ENCODE data around the gene KCNJ6. TPM values are rescaled to one million over a fixed set of nuclear protein-coding genes. Genes with fewer than 3 reads are reported as not detected.
A peak's percentile ranks its signal among the peaks of the same experiment; 100 is the strongest.

KCNJ6 gene
- total and polyA plus RNA-seq, 7 donors, result under 0.01 to 0.01 TPM; not detected in 5

DNA sequence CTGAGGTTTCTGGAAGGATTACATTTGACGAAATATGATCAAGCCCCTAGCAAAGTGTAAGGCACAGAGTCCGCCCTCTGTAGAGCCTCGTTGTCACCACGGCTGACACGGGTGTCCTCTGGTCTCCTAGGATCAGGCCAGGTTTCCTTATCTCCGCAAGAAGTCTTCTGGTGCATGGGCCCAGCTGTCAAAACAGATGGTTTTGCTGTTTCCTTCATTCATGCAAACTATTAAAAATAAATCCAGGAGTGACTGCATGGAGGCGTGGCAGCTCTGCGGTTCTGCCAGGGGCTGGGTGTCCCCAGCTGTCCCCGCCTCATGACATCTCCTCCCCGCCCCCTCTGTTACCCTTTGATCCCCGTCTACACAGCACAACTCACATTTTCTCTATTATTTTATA, 340.7 kb downstream of the KCNJ6 start:
- intact Hi-C loops (cut with DNase I), result no loop called here
- TF ChIP-seq, protein P1, sequence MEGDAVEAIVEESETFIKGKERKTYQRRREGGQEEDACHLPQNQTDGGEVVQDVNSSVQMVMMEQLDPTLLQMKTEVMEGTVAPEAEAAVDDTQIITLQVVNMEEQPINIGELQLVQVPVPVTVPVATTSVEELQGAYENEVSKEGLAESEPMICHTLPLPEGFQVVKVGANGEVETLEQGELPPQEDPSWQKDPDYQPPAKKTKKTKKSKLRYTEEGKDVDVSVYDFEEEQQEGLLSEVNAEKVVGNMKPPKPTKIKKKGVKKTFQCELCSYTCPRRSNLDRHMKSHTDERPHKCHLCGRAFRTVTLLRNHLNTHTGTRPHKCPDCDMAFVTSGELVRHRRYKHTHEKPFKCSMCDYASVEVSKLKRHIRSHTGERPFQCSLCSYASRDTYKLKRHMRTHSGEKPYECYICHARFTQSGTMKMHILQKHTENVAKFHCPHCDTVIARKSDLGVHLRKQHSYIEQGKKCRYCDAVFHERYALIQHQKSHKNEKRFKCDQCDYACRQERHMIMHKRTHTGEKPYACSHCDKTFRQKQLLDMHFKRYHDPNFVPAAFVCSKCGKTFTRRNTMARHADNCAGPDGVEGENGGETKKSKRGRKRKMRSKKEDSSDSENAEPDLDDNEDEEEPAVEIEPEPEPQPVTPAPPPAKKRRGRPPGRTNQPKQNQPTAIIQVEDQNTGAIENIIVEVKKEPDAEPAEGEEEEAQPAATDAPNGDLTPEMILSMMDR (IDR thresholded peaks at IDR 0.05), result no peak
- DNase-seq (no peak), ATAC-seq (peak in 2 of 4 donors; percentile 32 to 37)
- 63 to 78% (median 69%) methylated on average over 11 of the region's 11 CpGs for WGBS, 3 donors
- H3K4me3 ChIP-seq, result no peak overlapping the region
- no peaks in the 10 kb centered on the region for H3K4me1 ChIP-seq
- peaks cover 13% of the 10 kb centered on the region for H3K9me3 ChIP-seq
- H3K27me3 ChIP-seq (ENCODE audit: insufficient read depth in 3 of 3, low read length in 2 of 3), result no peaks in the 10 kb centered on the region
- no peak overlapping the region for H3K27ac ChIP-seq
- H3K36me3 ChIP-seq (ENCODE audit: insufficient read depth in 1 of 2, low read depth in 1 of 2), result no peaks in the 10 kb centered on the region

DNA sequence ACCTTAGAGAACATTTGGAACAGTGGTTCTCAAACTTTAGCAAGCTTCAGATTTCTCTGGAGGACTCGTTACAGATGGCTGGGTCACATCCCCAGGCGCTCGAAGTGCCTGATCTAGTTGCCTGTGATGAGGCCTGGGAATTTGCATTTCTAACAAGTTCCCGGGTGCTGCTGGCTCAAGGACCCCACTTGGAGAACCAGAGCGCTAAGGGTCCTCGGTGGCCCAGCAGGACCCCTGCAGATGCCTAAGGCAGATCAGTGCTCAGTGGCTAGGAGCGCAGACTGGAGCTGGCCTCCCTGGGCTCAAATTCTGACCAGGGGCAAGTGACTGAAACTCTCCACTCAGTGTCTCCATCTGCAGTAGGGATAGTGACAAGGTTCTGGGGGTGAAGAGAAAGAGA, 341.5 kb downstream of the KCNJ6 start:
- Histone ChIP-seq H3K4me3 (no peak overlapping the region), H3K4me1 (no peaks in the 10 kb centered on the region), H3K9me3 (peaks cover 13% of the 10 kb centered on the region), H3K36me3 (ENCODE audit: insufficient read depth in 1 of 2, low read depth in 1 of 2) (no peaks in the 10 kb centered on the region), H3K27ac (no peak overlapping the region), H3K27me3 (ENCODE audit: insufficient read depth in 3 of 3, low read length in 2 of 3) (no peaks in the 10 kb centered on the region)
- WGBS, 3 donors, result 86 to 98% (median 97%) methylated on average over 7 of the region's 7 CpGs
- intact Hi-C loops (cut with DNase I), result no loop called here
- TF ChIP-seq, protein P1 (IDR thresholded peaks at IDR 0.05), result no peak
- no peak for ATAC-seq
- no peak for DNase-seq

DNA sequence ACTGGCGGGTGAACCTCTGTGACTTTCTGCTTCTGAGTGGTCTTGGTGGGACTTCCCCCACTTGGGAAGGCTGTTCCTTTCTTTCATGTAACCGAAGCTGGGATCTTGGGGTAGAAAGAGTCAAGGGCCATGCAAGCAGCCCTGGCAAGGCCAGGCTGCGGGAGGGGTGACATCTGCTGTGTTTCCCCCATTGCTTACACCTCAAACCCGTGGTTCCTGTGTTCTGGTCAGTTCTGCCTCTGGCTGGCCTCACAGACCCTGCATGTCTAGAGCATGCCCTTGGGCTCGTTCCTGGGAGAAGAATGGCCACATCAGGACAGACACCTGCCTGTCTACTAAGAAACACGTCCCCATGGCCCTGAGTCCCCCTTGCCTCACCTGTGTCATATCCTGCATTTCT, 341.9 kb downstream of the KCNJ6 start:
- Histone ChIP-seq H3K4me1 (no peaks in the 10 kb centered on the region), H3K27ac (no peak overlapping the region), H3K27me3 (ENCODE audit: insufficient read depth in 3 of 3, low read length in 2 of 3) (no peaks in the 10 kb centered on the region), H3K9me3 (peaks cover 13% of the 10 kb centered on the region), H3K36me3 (ENCODE audit: insufficient read depth in 1 of 2, low read depth in 1 of 2) (no peaks in the 10 kb centered on the region), H3K4me3 (no peak overlapping the region)
- ATAC-seq, result no peak
- 90 to 96% (median 95%) methylated on average over 6 of the region's 6 CpGs for WGBS, 3 donors
- TF ChIP-seq, protein P1 (IDR thresholded peaks at IDR 0.05), result no peak
- no peak for DNase-seq
- intact Hi-C loops (cut with DNase I), result no loop called here

DNA sequence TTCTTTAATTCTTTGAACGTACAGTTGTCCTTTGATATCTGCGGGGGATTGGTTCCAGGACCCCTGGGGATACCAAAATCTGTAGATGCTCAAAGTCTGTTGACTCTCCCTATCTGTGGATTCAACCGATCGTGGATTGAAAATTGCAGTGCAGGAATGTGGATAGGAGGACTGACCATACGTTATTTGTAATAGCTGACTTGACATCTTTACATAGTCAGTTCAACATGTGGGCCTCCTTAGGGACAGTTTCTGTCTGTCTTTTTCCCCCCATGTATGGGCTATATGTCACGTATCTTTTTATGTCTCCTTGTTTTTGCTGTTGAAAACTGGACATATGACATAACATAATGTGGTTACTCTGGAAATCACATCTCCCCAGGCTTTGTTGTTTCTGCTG, 344.8 kb downstream of the KCNJ6 start:
- Histone ChIP-seq H3K27me3 (ENCODE audit: insufficient read depth in 3 of 3, low read length in 2 of 3) (no peaks in the 10 kb centered on the region), H3K27ac (no peak overlapping the region), H3K9me3 (no peaks in the 10 kb centered on the region), H3K4me1 (peaks cover 10% of the 10 kb centered on the region), H3K4me3 (no peak overlapping the region), H3K36me3 (ENCODE audit: insufficient read depth in 1 of 2, low read depth in 1 of 2) (no peaks in the 10 kb centered on the region)
- ATAC-seq (no peak), DNase-seq (no peak)
- intact Hi-C loops (cut with DNase I), result no loop called here
- TF ChIP-seq, protein P1 (IDR thresholded peaks at IDR 0.05), result no peak
- 81 to 85% (median 82%) methylated on average over 6 of the region's 6 CpGs for WGBS, 3 donors

DNA sequence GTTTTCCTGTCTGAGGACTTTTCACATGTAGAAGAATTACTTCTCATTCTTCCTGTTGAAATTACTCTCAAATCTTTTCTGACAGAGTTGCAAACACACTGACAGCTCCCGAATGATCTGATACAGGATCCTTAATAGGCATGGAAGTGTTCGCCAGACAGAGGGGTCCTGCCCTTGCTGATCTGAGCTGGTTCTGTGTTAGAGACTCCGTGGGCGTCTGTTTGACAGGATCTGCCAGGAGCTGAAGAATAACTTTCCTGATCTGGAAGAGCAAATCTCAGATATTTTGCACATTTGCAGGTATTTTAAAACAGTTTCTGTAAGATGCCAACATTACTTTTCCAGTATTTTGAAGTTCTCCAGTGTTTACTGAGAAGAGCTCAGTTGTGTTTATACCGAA, 347.3 kb downstream of the KCNJ6 start:
- TF ChIP-seq, protein P1 (IDR thresholded peaks at IDR 0.05), result no peak
- DNase-seq (no peak), ATAC-seq (no peak)
- Histone ChIP-seq H3K9me3 (no peaks in the 10 kb centered on the region), H3K27ac (peak overlapping the region; percentile 97), H3K27me3 (ENCODE audit: insufficient read depth in 3 of 3, low read length in 2 of 3) (no peaks in the 10 kb centered on the region), H3K4me3 (no peak overlapping the region), H3K4me1 (peaks cover 19% of the 10 kb centered on the region), H3K36me3 (ENCODE audit: insufficient read depth in 1 of 2, low read depth in 1 of 2) (no peaks in the 10 kb centered on the region)
- WGBS, 3 donors, result 64 to 70% (median 68%) methylated on average over 5 of the region's 5 CpGs
- intact Hi-C loops (cut with DNase I), result no loop called here
